Measurements from ENCODE around the gene GRID2IP.

GRID2IP gene

DNA sequence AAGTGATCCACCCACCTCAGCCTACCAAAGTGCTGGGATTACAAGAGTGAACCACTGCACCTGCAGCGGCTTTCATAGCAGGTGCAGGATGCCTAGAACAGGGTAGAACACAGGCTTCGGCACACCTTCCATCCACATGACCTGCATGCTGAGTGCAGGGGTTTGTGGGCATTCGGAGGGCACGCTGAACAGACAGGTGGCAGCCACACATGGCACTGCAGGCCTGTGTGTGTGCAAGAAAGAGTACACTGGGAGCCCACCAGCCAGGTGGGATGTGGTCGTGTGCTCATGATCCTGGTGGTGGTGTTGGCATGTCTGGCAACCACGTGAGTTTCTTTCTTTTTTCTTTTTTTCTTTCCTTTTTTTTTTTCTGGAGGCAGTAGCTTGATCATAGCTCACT, 38.4 kb downstream of the GRID2IP start:
- H3K36me3 ChIP-seq (ENCODE audit: control insufficient read depth, low read length): no peaks in the 10 kb centered on the region
- no peaks in the 10 kb centered on the region for H3K27me3 ChIP-seq (ENCODE audit: control insufficient read depth, low read length)
- no peak overlapping the region for H3K27ac ChIP-seq (ENCODE audit: low read depth, low read length)
- no peaks in the 10 kb centered on the region for H3K9me3 ChIP-seq (ENCODE audit: control insufficient read depth, insufficient read depth, low read length)
- no peaks in the 10 kb centered on the region for H4K20me1 ChIP-seq (ENCODE audit: control insufficient read depth, insufficient read depth, low read depth, low read length)
- H3K4me3 ChIP-seq (ENCODE audit: low read length): no peak overlapping the region
- H3K4me1 ChIP-seq (ENCODE audit: control insufficient read depth, low read length): peaks cover 5% of the 10 kb centered on the region
- H3K9me2 ChIP-seq (replicated peaks; ENCODE audit: control insufficient read depth, low read length): no peaks in the 10 kb centered on the region
- H3F3A ChIP-seq (ENCODE audit: control insufficient read depth, insufficient read depth): no peaks in the 10 kb centered on the region
- no peaks in the 10 kb centered on the region for H3K79me2 ChIP-seq (ENCODE audit: control insufficient read depth, low read length)
- H3K4me2 ChIP-seq (ENCODE audit: low read length): no peak overlapping the region
- TF ChIP-seq, protein P1, sequence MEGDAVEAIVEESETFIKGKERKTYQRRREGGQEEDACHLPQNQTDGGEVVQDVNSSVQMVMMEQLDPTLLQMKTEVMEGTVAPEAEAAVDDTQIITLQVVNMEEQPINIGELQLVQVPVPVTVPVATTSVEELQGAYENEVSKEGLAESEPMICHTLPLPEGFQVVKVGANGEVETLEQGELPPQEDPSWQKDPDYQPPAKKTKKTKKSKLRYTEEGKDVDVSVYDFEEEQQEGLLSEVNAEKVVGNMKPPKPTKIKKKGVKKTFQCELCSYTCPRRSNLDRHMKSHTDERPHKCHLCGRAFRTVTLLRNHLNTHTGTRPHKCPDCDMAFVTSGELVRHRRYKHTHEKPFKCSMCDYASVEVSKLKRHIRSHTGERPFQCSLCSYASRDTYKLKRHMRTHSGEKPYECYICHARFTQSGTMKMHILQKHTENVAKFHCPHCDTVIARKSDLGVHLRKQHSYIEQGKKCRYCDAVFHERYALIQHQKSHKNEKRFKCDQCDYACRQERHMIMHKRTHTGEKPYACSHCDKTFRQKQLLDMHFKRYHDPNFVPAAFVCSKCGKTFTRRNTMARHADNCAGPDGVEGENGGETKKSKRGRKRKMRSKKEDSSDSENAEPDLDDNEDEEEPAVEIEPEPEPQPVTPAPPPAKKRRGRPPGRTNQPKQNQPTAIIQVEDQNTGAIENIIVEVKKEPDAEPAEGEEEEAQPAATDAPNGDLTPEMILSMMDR (IDR thresholded peaks at IDR 0.05; ENCODE audit: low read depth, low read length, poor library complexity, severe bottlenecking): no peak
- no peak for TF ChIP-seq EZH2phosphoT487 (IDR thresholded peaks at IDR 0.05; ENCODE audit: borderline replicate concordance, low read length)

DNA sequence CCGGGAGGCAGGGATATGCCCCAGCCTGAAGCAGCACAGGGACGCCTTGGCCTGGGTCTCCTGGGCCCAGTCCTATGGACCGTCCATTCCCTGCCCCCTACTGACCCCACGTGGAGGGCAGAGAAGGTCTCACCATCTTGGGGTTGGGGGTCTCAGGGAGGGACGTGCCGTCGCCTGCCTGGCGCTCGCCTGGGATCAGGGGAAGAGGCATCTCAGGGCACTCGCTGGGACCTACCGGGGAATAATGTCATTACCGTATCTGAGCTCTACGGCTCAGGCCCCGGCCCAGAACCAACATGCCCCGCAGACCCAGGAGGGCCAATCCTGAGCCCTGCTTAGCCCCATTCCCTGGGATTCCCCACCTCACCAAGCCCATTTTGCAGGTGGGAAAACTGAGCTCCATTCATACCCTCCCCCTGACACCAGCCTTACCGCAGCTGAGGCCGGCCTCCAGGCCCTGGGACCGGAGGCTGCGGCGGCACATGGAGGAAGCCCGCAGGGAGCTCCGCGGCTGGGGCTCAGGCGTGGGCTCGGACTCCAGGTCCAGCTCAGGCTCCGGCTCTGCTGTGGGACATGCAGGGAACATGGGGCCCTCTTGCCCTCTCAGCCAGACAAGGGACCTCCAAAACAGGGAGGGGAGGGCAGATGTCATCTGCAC, 40.7 kb downstream of the GRID2IP start:
- Histone ChIP-seq H3K27me3 (ENCODE audit: control insufficient read depth, low read length) (no peaks in the 10 kb centered on the region), H3K4me3 (ENCODE audit: low read length) (no peak overlapping the region), H3K9me2 (replicated peaks; ENCODE audit: control insufficient read depth, low read length) (no peaks in the 10 kb centered on the region), H3K9me3 (ENCODE audit: control insufficient read depth, insufficient read depth, low read length) (no peaks in the 10 kb centered on the region), H3K4me2 (ENCODE audit: low read length) (no peak overlapping the region), H4K20me1 (ENCODE audit: control insufficient read depth, insufficient read depth, low read depth, low read length) (no peaks in the 10 kb centered on the region), H3K27ac (ENCODE audit: low read depth, low read length) (no peak overlapping the region), H3F3A (ENCODE audit: control insufficient read depth, insufficient read depth) (no peaks in the 10 kb centered on the region), H3K4me1 (ENCODE audit: control insufficient read depth, low read length) (no peaks in the 10 kb centered on the region), H3K36me3 (ENCODE audit: control insufficient read depth, low read length) (no peaks in the 10 kb centered on the region), H3K79me2 (ENCODE audit: control insufficient read depth, low read length) (no peaks in the 10 kb centered on the region)
- no peak for TF ChIP-seq EZH2phosphoT487 (IDR thresholded peaks at IDR 0.05; ENCODE audit: borderline replicate concordance, low read length)
- TF ChIP-seq, protein P1 (IDR thresholded peaks at IDR 0.05; ENCODE audit: low read depth, low read length, poor library complexity, severe bottlenecking): no peak

DNA sequence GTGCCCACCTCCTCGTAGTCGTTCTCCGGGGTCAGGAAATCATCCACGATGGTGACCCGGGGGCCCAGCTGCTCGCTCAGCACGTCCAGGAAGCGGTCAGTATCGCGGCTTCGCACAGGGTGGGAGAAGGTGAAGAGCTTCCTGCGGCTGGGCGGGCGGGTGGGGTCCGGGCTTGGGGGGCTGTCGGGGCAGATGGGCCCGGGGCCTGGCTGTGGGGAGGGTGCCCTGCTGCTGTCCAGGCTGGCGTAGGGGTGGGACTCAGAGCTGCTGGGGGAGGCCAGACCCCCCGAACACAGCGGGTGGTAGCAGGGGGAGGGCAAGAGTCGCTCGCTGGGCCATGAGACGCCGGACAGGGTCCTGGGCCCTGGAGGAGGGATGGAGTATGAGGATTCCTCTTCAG, 42.3 kb downstream of the GRID2IP start:
- H3K9me2 ChIP-seq (replicated peaks; ENCODE audit: control insufficient read depth, low read length): no peaks in the 10 kb centered on the region
- H3K27me3 ChIP-seq (ENCODE audit: control insufficient read depth, low read length): no peaks in the 10 kb centered on the region
- H3K27ac ChIP-seq (ENCODE audit: low read depth, low read length): no peak overlapping the region
- H3K4me1 ChIP-seq (ENCODE audit: control insufficient read depth, low read length): peaks cover 9% of the 10 kb centered on the region
- no peak overlapping the region for H3K4me2 ChIP-seq (ENCODE audit: low read length)
- no peak overlapping the region for H3K4me3 ChIP-seq (ENCODE audit: low read length)
- no peaks in the 10 kb centered on the region for H3K79me2 ChIP-seq (ENCODE audit: control insufficient read depth, low read length)
- no peaks in the 10 kb centered on the region for H4K20me1 ChIP-seq (ENCODE audit: control insufficient read depth, insufficient read depth, low read depth, low read length)
- H3F3A ChIP-seq (ENCODE audit: control insufficient read depth, insufficient read depth): no peaks in the 10 kb centered on the region
- H3K9me3 ChIP-seq (ENCODE audit: control insufficient read depth, insufficient read depth, low read length): no peaks in the 10 kb centered on the region
- H3K36me3 ChIP-seq (ENCODE audit: control insufficient read depth, low read length): no peaks in the 10 kb centered on the region
- TF ChIP-seq, protein P1 (IDR thresholded peaks at IDR 0.05; ENCODE audit: low read depth, low read length, poor library complexity, severe bottlenecking): no peak
- no peak for TF ChIP-seq EZH2phosphoT487 (IDR thresholded peaks at IDR 0.05; ENCODE audit: borderline replicate concordance, low read length)
